Stimulated activated CD8-positive, alpha-beta memory T cell treated with anti-CD3 and anti-CD28 coated beads, Interleukin-12 subunit alpha, Interleukin-12 subunit beta, amount 100 ng/mL, for 4 hours (primary cell): ENCODE results near the gene INPP5F.
"Not testable (repeated sequence)": the region's sequence is repeated elsewhere in the genome, so short reads cannot be mapped to it uniquely, and the experiment has no call there.

Experiments
- DNase-seq: peaks from one replicate; pipeline ENCODE4 v3.0.0-alpha.2; 2020; ENCODE audit warnings: low read depth

The INPP5F gene

GRCh38 chr10:119867317-119867716 is 141.5 kb downstream of the INPP5F start:
- no peak for DNase-seq

GRCh38 chr10:119869398-119869797 is 143.5 kb downstream of the INPP5F start:
- not testable (repeated sequence) for DNase-seq

- DNase-seq, result peak; percentile 43
Observed at GRCh38 chr10:119871881-119872609, 146.2 kb downstream of the INPP5F start.

- no peak for DNase-seq
Observed at GRCh38 chr10:119872610-119872859, 146.7 kb downstream of the INPP5F start, which contains the start of gene MCMBP. Gene MCMBP, minus strand, starts transcription at chr10:119872843. Its CDS starts 259 bp downstream, at chr10:119872584.

GRCh38 chr10:119872860-119873681 is 147.2 kb downstream of the INPP5F start:
- peak; percentile 82 for DNase-seq

- DNase-seq, result no peak
Observed at GRCh38 chr10:119878524-119878923, 152.7 kb downstream of the INPP5F start.
